Activated CD8-positive, alpha-beta T cell treated with anti-CD3 and anti-CD28 coated beads for 36 hours (primary cell): Measurements from ENCODE around the gene CD96. TPM values are rescaled to one million over a fixed set of nuclear protein-coding genes. Genes with fewer than 3 reads are reported as not detected.

Source experiments
- ATAC-seq: fragments of 200-7000 bp; cut with Tn5 transposase; one replicate; pipeline ENCODE4 v1.10.0; 2021; ENCODE audit warnings: mild to moderate bottlenecking, moderate library complexity
- CTCF ChIA-PET: fragments of 350-600 bp; sonication (Branson Sonifier 250); formaldehyde crosslinking; loops from one replicate; lab custom pipeline; 2021; ENCODE audit warnings: antibody characterized with exemption; lab: Charles Lee
- POLR2A ChIA-PET: fragments of 350-600 bp; sonication (Branson Sonifier 250); formaldehyde crosslinking; loops from one replicate; lab custom pipeline; 2021; ENCODE audit warnings: antibody characterized with exemption; lab: Charles Lee
- DNase-seq: peaks from one replicate; pipeline ENCODE4 v3.0.0-alpha.2; 2020
- H3K27ac Mint-ChIP-seq: one replicate; pipeline ENCODE4 v1.8.0; 2021; ENCODE audit warnings: mild to moderate bottlenecking, mixed read lengths
- H3K27me3 Mint-ChIP-seq: one replicate; pipeline ENCODE4 v1.8.0; 2021; ENCODE audit warnings: mixed read lengths
- H3K36me3 Mint-ChIP-seq: one replicate; pipeline ENCODE4 v1.8.0; 2021; ENCODE audit warnings: low read depth, mixed read lengths
- H3K4me1 Mint-ChIP-seq: one replicate; pipeline ENCODE4 v1.8.0; 2021; ENCODE audit warnings: low read depth, mixed read lengths
- H3K4me3 Mint-ChIP-seq: one replicate; pipeline ENCODE4 v1.8.0; 2021; ENCODE audit warnings: mild to moderate bottlenecking, moderate library complexity, mixed read lengths
- H3K9me3 Mint-ChIP-seq: one replicate; pipeline ENCODE4 v1.8.0; 2021; ENCODE audit warnings: mixed read lengths
- CTCF ChIP-seq: fragments of 200-600 bp; IDR thresholded peaks from one replicate; pipeline ENCODE4 v1.8.0; 2022; ENCODE audit warnings: antibody characterized with exemption, mild to moderate bottlenecking
- intact Hi-C: fragments of 100-400 bp; cut with micrococcal nuclease; formaldehyde crosslinking; loops from one replicate; pipeline ENCODE4 v1.10.0; 2022
- total RNA-seq, 2 experiments: library from RNA; stranded (reverse); gene quantifications; one replicate each; pipeline ENCODE4 v1.2.3, GENCODE V29; 2021

CD96 gene
- total RNA-seq, 2 experiments from 2014 or later: 142 to 147 TPM

- TF ChIP-seq CTCF: peak; percentile 95
- CTCF ChIA-PET: interaction anchor here (0.6 to 2.6 kb wide), 23 partner anchors 8 to 1249 kb away, joined by 3 to 15 read pairs (median 3); no protein-coding TSS in a partner anchor
- Mint-ChIP-seq H3K36me3 (peaks cover 24% of the 10 kb centered on the region), H3K9me3 (no peaks in the 10 kb centered on the region), H3K4me3 (peak overlapping the region; percentile 67), H3K4me1 (peaks cover 65% of the 10 kb centered on the region), H3K27ac (no peak overlapping the region), H3K27me3 (no peaks in the 10 kb centered on the region)
- DNase-seq (peak; percentile 74), ATAC-seq (peak; percentile 41)
- POLR2A ChIA-PET: no interaction called here
- intact Hi-C loops: loop anchor here (5.0 to 10.0 kb wide), 4 partner anchors 205 to 1735 kb away; partner anchors contain the start of gene NECTIN3
Observed at GRCh38 chr3:111539351-111540331, 2.4 kb upstream of the CD96 start.

- CTCF ChIA-PET: interaction anchor here (0.7 to 2.6 kb wide), 5 partner anchors 9 to 203 kb away, joined by 3 to 15 read pairs (median 4); no protein-coding TSS in a partner anchor
- TF ChIP-seq CTCF: no peak
Observed at GRCh38 chr3:111541391-111541790, 606 bp upstream of the CD96 start.

GRCh38 chr3:111542611-111543300 is 759 bp downstream of the CD96 start:
- H3K4me1 Mint-ChIP-seq: peaks cover 75% of the 10 kb centered on the region
- DNase-seq: no peak
- ATAC-seq: no peak
- H3K27ac Mint-ChIP-seq: no peak overlapping the region
- H3K4me3 Mint-ChIP-seq: no peak overlapping the region
- no peak for TF ChIP-seq CTCF
- no peaks in the 10 kb centered on the region for H3K27me3 Mint-ChIP-seq
- ChIA-PET POLR2A (interaction anchor here (0.6 to 2.5 kb wide), 10 partner anchors 8 to 743 kb away, joined by 3 to 13 read pairs (median 4); partner anchors contain the start of gene ZBED2), CTCF (interaction anchor here (0.9 to 7.2 kb wide), 3 partner anchors 74 to 173 kb away, joined by 3 to 54 read pairs (median 4); no protein-coding TSS in a partner anchor)
- intact Hi-C loops: loop anchor here (2.0 to 10.0 kb wide), 3 partner anchors 68 to 1738 kb away; no protein-coding TSS in a partner anchor
- H3K9me3 Mint-ChIP-seq: no peaks in the 10 kb centered on the region
- peaks cover 50% of the 10 kb centered on the region for H3K36me3 Mint-ChIP-seq

More at GRCh38 chr3:111541391-111541790, 606 bp upstream of the CD96 start:
- H3K27ac Mint-ChIP-seq: no peak overlapping the region
- H3K4me1 Mint-ChIP-seq: peaks cover 70% of the 10 kb centered on the region
- peaks cover 41% of the 10 kb centered on the region for H3K36me3 Mint-ChIP-seq
- H3K9me3 Mint-ChIP-seq: no peaks in the 10 kb centered on the region
- peak overlapping the region; percentile 18 for H3K4me3 Mint-ChIP-seq
- intact Hi-C loops: loop anchor here (10.0 kb wide), 2 partner anchors 307 to 1737 kb away; no protein-coding TSS in a partner anchor
- POLR2A ChIA-PET: interaction anchor here (0.7 to 1.0 kb wide), 2 partner anchors 78 to 147 kb away, joined by 3 read pairs; no protein-coding TSS in a partner anchor
- H3K27me3 Mint-ChIP-seq: no peaks in the 10 kb centered on the region
- DNase-seq (no peak), ATAC-seq (no peak)

GRCh38 chr3:111545349-111545748 is 3.4 kb downstream of the CD96 start:
- Mint-ChIP-seq H3K27ac (no peak overlapping the region), H3K4me3 (no peak overlapping the region), H3K9me3 (no peaks in the 10 kb centered on the region), H3K27me3 (no peaks in the 10 kb centered on the region), H3K36me3 (peaks cover 50% of the 10 kb centered on the region), H3K4me1 (peaks cover 59% of the 10 kb centered on the region)
- no peak for ATAC-seq
- POLR2A ChIA-PET: interaction anchor here (0.8 to 4.1 kb wide), 8 partner anchors 27 to 151 kb away, joined by 3 to 24 read pairs (median 5); partner anchors contain the start of gene ZBED2
- CTCF ChIA-PET: interaction anchor here (0.9 to 7.2 kb wide), 8 partner anchors 27 to 146 kb away, joined by 3 to 54 read pairs (median 7); no protein-coding TSS in a partner anchor
- no peak for TF ChIP-seq CTCF
- intact Hi-C loops: loop anchor here (5.0 to 10.0 kb wide), 4 partner anchors 37 to 1741 kb away; partner anchors contain the start of gene ZBED2
- DNase-seq: no peak
